Central memory CD4-positive, alpha-beta T cell (primary cell): Measurements from ENCODE around the gene P4HA1.

ENCODE experiments used
- DNase-seq: peaks from one replicate; pipeline ENCODE4 v3.0.0; 2022

P4HA1 gene

DNA sequence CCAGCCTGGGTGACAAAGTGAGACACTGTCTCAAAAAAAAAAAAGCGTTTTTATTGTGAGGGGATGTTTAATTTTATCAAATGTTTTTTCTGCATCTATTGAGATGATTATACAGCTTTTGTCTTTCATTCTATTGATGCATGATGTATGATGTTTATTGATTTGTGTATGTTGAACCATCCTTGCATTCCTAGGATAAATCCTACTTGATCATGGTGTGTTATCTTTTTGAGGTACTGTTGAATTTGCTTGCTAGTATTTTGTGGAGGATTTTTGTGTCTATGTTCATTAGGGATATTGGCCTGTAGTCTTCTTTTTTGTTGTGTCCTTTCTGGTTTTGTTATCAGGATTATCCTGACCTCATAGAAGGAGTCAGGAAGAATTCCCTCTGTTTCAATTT lies 119.8 kb downstream of the P4HA1 start:
- no peak for DNase-seq
